Measurements from ENCODE around the gene GALNT9.
"Not testable (repeated sequence)": the region's sequence is repeated elsewhere in the genome, so short reads cannot be mapped to it uniquely, and the experiment has no call there.

Gene GALNT9

DNA sequence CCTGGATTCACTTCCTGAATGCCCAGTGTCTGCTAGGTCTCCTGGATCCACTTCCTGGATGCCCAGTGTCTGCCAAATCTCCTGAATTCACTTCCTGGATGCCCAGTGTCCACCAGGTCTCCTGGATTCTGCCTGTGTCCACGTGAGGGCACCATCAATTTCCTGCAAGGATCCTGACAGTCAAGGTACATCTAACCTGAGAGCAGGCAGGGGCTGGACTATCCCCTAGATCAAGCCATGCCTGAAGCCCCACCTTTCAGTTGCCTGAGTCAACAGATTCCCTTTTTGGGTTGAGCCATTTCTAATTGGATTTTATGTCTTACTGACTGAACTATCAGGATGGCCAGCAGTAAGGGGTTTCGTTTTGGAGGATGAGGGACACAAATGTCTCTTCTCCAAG is 49.5 kb downstream of the GALNT9 start:
- no peak for DNase-seq (ENCODE audit: low read depth, low spot score)

DNA sequence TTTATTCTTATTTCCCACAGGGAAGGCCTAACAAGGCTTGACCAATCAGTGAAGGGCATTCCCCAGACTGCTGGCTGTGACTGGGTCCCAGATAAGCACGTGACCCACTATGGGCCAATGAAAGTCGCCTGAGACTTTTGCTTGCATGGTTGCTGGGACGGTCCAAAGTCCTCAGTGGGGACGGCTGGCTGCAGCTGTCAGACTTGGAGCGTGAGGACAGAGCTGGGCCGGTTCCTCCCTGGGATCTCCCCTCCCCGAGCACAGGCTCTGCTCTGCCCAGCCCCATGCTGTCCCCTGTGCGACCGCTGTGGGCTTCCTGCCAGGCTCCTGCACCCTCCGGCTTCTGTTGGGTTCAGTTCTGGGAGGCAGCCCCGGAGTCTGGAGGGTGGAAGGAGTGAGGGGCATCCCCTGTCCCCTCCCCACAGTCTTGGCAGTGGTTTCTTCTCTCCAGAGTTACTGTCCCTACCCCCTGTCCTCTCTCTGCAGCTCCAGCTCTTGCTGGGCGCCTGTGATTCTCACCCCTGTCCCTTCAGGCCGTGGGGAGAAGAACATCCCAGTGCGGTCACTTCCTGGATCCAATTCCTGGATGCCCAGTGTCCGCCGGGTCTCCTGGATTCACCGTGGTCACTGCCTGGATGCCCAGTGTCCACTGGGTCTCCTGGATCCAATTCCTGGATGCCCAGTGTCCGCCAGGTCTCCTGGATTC is 50.1 kb downstream of the GALNT9 start:
- no peak for DNase-seq (ENCODE audit: low read depth, low spot score)

DNA sequence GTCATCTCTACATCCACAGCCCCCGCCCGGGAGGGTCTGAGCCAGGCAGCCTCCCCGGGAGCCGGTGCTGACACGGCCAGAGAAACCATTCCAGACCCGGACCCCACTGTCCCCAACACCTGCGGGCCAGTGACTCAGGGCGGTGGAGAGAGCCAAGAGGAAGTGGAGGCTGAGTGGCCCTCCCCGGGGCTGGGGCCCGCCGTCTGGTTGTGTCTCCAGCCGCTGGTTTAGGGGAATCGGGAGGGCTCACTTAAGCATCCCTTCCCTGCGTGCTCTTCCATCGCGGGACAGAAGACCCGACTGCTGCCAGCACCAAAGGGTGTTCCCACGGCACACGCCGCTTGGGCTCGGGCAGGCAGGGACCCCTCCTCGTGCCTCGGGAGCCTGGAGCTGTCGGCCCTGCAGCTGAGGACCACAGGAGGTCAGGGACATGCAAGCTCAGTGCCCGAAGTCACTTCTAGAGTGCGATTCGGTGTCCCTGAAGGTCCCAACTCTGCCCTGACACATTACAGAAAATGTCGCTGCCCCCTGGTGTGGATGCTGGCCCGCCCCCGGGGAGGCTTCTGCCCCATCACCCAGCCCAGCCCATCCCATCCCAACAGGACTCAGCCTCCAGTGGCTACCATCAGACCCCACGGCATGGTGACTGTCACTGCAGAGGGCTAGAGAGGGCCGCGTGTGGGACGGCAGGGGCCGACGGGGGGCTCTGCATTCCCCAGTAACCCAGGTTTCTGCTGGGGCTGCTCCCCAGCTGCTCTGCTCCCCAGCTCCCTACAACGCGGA is 50.8 kb downstream of the GALNT9 start:
- no peak for DNase-seq (ENCODE audit: low read depth, low spot score)

DNA sequence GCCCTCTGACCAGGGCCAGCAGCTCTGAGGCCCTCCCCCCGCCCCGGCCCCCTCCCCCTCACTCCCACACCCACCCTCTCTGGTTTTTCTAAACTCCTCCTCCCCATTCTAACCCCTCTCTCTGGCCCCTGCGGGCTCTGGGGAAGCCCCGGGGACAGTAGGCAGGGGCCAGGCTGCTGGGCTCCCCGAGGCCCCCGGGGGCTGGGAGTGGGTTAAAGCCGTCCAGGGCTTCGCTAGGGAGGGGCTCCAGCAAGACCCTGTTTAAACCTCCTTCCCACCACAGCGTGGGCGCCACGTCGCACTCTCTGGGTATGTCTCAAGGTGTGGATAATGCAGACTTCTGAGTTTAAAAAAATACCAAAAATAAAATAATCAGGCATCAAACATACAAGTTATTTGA is 51.4 kb downstream of the GALNT9 start:
- no peak for DNase-seq (ENCODE audit: low read depth, low spot score)

DNA sequence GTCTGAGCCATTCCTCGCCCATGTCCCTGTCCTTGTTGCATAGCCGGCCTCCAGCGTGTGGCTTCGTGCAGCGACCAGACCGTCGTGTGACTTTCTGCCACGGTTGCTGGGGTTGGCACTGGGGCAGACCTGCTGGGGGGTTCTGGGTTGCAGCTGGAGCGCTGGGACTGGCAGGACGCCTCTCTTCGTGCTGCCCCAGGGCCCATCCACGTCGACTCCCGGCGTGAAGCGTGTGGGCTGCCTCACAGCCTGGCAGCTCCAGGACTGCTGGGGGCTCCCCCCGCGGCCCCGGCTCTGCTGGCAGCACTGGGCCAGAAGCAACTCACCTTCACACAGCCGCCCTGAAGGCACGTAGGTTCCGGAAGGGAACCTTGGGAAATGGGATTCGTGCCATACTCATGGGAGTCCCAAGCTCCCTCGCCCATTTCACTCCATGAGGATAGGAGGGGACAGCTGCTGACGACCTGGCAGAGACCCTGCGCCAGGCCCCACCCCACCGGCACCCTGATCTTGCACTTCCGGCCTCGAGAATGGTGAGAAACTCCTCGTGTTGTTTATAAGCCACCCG is 51.9 kb downstream of the GALNT9 start:
- no peak for DNase-seq (ENCODE audit: low read depth, low spot score)

DNA sequence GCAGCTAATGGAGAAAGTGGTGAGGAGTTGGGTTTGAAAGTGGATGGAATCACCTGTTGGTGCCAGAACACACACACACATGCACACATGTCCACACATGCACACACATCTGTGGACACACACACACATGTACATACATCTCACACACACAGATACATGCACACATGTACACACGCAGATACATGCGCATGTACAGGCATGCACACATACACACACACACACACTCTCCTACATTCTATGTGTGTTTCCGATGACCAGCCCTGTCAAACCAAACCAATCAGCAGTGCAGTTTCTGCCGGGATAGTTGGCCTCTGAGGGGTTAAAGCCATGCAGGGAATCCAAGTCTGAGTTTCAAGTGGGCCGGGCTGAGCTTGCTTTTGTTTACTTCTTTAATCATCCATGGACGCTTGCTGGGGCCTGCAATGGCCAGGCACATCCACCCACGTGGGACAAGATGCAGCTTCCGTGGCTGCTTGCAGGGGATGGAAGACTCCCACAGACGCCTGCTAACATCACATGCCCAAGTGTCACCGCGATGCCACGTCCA is 52.5 kb downstream of the GALNT9 start:
- no peak for DNase-seq (ENCODE audit: low read depth, low spot score)

DNA sequence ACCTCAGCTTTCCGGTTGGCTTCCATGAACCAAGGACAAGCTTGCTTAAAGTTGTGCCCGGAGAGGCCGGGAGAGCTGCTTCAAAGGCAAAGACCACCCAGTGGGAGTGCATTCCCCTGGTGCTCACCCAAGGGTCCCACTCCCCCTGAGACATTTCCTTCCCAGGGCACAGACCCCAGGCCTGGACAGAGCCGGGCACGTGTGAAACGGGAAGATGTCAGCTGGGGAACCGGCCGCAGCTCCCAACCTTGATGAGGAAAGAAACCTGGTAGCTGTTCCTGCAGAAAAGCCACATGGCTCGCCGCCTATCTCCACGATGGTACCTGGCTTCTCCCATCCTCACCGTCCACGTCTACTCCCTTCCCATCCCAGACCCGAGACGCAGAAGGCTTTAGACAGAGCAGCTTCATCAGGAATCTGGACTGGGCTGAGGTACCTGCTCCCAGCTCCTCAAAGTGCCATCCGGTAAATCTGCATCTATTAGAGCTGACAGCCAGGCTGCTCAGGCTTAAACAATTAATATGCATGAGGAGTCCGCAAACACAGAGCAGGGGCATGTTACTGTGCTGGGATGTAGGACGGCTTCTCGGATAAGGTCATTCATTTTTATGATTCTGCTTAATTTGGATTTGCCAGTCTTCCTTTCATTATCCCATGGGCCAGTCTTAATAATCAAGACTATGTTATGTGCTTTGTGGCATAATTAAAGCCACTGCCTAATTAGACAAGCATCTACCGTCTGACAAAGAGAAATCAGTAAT is 53.1 kb downstream of the GALNT9 start:
- DNase-seq (ENCODE audit: low read depth, low spot score): no peak

DNA sequence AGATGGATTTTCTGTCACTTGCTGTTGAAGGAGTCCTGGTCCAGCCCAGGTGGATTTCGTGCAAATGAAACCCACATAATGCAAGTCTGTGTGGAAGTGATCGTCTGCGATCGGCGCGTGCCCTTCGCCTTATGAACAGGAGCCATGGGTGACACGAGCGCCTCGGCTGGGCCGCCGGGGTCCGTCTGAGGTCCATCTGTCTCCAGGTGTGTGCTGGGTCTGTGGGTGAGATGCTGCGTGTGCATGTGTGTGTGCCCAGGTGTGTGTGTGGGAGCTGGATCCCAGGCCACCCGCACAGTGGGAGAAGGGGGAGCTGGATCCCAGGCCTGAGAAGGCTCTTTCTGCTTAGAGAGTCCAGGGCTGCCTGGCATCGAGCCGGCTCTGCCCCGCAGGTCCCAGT is 53.8 kb downstream of the GALNT9 start:
- no peak for DNase-seq (ENCODE audit: low read depth, low spot score)

DNA sequence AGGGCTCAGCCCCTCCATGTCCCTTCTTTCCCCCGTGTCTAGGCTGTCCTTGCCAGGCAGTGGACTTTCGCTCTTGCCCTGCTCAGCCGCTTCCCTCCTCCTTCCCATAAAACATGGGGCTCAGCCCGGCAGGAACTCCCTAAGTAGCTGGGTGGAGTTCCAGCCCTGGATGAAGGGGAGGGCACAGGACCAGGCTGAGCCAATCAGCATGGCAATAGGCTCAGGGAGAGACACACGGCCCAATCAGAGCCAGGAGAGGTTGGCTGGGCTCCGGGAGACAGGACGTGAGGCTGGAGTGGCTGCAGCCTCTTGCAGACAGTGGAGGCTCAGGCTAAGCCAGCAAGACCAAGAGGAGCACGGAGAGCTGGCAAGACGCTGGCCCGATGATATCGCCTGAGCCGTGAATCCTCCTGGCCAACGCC is 54.3 kb downstream of the GALNT9 start:
- peak; percentile 81 for DNase-seq (ENCODE audit: low read depth, low spot score)

DNA sequence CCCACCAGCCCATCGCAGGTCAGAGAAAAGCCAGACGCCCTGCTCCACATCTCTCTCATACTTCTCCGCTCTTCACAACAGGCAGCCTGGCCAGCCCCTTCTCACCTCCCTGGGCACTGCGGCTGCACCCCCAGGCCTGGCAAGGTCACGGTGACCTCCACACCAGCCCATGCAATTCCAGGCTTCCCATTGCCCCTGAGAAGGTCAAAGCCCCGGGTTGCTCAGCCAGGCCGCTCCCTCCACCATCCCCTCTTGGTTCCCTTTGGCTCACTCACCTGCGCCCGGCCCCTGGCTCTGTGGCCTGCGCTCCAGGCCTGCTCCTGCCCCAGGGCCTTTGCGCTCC is 55.4 kb downstream of the GALNT9 start:
- no peak for DNase-seq (ENCODE audit: low read depth, low spot score)

DNA sequence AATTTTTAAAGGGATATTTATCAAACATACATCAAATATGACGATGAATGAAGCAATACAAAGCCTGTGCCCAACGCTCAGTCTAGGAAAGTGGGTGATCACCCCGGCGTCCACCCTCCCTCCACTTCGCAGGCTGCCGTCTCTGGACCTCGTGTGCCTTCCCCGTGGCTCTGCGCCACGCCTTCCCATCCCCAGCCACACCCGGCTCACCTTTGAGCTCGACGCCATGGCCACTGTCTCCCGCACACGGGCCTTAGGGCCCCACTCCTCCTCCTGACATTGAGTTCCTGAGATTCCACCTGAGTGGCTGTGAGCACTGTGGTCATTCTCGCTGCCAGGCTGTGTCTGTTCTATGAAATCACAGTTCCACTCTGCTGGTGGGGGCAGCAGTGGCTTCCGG is 56.7 kb downstream of the GALNT9 start:
- DNase-seq (ENCODE audit: low read depth, low spot score): no peak

DNA sequence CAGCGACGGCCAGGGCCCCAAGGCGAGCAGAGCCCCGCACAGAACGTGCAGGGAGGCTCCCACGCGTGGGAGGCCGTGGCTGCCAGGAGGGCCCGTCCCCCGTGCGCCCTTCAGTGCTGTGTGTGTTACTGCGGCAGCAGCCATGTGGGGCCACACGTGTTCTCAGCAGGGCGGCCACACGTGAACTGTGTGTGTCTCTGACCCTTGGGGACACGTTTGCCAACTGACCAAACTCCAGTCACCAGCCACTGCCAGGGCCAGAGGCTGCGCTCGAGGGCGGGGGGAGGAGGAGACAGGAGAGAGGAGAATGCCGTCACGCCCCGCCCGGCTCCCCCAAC is 57.7 kb downstream of the GALNT9 start:
- DNase-seq (ENCODE audit: low read depth, low spot score): no peak

DNA sequence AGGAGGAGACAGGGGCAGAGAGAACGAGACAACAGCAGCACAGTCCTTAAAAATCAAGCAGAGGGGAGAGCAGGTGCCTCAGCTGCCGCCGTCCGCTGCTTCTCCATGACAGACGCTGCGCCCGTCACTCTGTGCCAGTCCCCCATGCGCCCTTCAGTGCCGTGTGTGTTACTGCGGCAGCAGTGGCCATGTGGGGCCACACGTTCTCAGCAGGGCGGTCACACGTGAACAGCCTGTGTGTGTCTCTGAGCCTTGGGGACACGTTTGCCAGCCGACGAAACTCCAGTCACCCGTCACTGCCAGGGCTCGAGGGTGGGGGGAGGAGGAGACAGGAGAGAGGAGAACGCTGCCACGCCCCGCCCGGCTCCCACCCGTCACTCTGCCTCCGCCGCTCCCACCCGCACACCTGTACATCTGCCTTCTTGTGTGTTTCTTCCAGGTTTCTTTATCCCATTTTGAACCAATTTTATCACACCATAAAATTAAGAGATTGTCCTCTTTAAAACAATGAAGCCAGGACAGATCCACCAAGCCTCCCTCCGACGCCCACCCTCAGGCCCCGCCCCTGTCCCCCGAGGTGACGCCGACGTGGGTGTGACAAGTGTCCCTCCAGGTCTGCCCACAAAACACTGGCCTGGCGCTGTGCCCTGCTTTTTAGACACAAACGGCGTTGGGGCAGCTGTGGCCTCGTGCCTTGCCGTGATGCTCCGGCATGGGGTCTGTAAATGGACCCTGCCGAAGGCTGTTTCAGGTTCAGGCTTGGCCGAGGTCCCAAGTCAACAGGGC is 58.2 kb downstream of the GALNT9 start:
- DNase-seq (ENCODE audit: low read depth, low spot score): no peak

DNA sequence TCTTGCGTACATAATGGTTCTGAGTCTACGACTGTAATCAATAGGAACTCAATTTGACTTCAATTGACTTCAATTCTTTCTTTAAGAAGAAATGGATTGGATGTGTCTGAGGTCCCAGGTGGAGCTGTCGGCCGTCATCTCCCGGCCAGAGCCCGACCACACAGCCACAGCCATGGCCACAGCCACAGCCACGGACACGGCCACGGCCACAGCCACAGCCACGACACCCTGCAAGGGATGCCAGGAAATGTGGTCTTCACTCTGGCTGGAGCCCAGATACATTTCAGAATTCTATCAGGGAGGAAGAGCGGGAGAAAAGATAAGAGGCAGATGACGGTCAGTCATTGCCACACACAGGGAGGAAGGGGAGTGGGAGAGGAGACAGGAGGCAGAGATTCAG is 58.9 kb downstream of the GALNT9 start:
- no peak for DNase-seq (ENCODE audit: low read depth, low spot score)

DNA sequence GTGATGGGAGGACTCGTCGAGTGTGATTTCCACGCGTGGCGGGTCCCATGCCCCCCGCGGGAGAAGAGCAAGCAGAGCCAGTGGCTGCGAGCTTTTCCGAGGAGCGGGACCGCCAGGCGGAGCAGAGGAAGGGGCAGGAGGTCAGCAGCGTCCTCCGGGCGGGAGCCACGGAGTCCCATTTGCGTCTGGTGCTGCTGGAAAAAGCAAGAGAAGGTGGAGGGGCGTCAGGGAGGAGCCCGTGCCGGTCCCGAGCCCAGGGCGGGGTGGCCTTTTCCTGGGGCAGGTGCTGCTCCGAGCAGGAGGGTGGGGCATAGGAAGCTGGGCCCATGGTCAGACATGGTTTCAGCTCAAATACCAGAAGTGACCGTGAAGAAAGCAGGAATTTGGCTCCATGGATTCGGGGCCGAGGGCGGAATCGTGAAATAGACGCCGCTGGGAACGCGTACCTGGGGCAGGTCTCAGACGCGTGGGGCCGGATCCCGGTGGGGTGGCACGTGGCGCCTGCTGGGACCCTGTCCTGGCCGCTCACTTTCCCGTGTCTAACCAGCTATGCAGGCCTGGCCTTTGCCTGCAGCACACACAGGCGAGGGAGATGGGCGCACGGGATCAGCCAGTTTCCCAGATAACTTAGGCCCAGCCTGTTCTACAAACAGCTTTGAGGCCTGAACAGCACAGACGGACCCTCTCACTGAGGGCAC is 60.0 kb downstream of the GALNT9 start:
- DNase-seq (ENCODE audit: low read depth, low spot score): no peak

DNA sequence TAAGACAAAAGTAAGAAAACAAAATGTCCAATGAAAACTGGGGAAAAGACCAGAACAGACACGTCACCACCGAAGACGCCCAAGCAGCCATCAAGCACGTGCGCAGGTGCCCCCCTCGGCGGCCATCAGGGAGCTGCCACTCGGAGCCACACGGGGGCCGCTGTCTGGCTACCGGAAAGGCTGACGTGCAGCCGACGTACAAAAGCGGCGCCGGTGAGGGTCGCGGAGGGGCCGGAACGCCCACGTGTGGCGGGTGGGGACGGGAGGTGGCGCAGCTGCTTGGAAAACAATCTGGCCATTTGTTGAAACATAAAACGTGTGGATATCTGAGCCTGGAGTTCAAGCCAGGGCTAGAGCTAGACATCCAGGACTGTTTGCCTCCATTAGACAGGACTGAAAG is 60.7 kb downstream of the GALNT9 start:
- peak; percentile 46 for DNase-seq (ENCODE audit: low read depth, low spot score)

DNA sequence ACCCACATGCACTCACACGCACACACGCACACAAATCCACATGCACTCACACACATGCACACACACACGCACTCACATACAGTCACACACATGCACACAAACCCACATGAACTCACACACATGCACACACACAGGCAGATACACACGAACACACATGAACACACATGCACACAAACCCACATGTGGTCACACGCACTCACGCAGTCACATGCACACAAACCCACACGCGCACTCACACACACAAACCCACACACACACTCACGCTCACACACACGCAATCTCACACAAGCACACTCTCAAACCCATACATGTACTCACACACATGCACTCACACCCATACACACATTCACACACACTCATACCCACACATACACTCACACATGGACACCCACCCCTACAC is 61.5 kb downstream of the GALNT9 start:
- DNase-seq (ENCODE audit: low read depth, low spot score): no peak

DNA sequence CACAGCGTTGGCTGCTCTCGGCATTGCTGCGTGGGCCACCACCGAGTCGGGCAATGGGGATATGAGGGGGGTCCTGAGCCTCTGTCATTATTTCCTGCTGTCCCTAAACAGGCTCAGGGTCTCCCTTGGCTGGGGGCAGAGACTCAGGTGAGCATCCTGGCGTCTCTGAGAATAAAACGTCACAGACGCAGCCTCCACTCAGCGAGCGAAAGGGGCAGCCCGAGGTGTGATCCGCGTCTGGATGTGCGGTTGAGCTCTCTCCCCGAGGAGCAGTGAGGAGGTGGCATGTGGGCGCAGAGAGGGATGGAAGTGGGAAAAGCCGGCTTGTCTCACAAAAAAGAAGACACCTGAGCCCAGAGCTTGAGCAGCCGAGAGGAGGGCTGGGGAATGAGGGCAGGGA is 62.6 kb downstream of the GALNT9 start:
- no peak for DNase-seq (ENCODE audit: low read depth, low spot score)

DNA sequence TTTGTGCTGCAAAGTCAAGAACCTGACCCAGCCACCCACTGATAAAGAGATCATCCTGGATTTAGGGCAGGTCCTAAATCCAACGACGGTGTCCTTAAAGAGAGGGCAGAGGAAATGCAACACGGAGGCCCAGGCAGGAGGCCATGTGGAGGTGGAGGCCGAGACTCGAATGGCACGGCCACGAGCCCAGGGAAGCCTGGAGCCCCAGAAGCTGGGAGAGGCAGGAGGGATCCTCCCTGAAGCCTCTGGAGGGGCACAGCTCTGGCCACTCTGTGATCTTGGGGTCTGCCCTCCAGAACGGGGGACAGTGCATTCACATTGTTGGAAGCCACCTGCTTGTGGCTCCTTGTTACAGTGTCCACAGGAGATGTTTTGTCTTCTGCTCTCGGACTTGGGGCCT is 63.0 kb downstream of the GALNT9 start:
- DNase-seq (ENCODE audit: low read depth, low spot score): no peak

DNA sequence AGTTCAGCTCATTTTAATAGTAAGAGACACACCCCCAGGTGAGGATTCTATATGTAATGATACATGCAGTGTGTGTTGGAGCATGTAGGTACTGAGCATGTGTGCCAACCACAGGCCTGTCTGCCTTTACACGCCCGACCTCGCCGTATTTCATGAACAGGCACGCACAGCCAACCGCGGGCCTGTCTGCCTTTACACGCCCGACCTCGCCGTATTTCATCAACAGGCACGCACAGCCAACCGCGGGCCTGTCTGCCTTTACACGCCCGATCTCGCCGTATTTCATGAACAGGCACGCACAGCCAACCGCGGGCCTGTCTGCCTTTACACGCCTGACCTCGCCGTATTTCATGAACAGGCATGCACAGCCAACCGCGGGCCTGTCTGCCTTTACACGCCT is 63.6 kb downstream of the GALNT9 start:
- not testable (repeated sequence) for DNase-seq (ENCODE audit: low read depth, low spot score)
